ENCODE results near the gene CYB561D1.

The CYB561D1 gene

DNA sequence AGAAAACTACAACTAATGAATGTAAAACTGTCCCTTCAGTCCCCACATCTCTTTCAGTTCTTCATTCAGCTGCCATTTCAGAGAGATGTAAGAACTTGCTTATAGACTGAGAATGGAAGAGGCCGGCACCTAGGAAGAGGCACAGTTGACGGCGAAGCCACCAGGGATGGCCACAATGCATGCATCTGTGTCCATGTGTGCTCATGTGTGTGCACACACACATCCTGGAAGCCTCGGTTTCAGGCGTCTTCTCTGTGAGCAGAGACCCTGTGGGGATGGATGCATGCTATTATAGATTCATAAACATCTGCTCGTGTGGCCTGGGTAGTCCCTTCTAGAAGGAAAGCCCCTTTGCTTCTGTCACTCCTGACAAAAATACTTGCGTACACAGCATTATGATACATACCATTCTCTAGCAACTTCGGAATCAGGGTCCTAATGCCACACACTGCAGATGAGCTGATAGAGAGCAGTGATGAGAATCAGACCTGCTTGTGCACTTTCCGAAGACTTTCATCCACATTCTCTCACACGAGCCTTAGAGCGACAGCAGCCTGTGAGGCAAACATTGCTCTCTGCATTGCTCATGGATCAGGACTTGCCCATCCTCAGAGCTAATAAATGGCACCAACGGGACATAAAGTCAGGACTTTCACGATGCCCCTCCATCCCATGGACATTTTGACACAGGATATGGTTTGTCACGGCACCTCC is 33.4 kb downstream of the CYB561D1 start:
- DNase-seq, result peak in 1 of 10 donors; percentile 43
- intact Hi-C loops (cut with DNase I), result no loop called here

DNA sequence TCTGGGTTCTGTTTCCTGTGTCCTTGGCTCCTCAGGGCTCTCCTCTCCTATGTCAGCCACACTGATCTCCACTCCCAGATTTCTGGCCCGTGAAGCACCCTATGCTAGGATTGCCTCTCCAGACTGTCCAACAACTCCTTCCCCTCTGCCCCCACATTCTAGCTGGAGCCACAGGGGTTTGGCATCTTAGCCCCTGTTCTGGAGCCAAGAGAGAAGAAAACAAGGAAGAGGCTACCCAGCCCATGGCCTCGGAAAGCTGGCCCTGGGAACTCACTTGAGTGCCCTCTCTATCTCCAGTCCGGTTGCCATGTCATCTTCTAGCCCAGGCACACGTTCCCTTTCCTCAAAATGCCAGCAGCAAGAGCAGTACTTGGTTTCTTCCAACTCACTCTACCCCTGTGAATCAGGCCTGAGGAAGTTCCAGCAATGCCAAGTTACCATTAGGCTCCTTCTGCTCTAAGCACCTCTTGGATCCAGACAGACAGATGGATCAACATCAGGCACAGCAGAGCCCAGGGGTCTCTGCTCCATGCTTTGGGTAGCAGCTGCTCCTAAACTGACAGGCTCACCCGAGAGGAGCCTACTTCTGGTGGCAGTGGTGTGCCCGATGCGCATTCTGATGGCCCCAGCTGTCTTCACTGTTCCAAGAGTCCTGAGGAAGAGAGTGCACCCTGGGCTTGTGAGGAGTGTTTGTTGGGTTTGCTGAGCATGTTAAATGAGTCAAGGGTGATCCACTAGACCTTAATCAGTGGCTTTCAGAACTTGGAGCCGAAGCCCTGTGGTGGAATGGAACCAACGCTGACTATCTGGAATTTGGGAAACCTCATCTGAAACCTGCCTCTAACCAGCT is 34.2 kb downstream of the CYB561D1 start:
- no peak for DNase-seq
- intact Hi-C loops (cut with DNase I), result no loop called here

DNA sequence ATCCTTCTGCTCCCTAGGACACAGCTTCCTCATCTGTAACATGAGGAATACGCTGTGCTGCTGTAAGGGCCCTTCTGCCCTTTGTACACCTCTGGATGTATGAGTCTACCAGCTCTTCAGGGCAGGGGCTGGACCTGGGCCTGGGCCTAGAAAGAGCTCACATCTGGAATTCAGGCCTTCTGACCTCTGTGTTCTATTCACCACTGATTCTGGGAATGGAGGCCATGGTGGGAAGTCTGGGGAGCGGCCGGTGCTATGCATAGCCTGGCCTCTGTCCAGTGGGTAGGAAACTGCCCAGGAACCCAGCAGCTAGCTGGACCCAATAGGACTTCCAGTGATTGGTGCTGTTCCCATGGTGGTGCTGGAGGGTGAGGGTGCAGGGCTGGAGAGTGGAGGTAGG is 34.8 kb downstream of the CYB561D1 start:
- DNase-seq, result no peak
- intact Hi-C loops (cut with DNase I), result no loop called here

DNA sequence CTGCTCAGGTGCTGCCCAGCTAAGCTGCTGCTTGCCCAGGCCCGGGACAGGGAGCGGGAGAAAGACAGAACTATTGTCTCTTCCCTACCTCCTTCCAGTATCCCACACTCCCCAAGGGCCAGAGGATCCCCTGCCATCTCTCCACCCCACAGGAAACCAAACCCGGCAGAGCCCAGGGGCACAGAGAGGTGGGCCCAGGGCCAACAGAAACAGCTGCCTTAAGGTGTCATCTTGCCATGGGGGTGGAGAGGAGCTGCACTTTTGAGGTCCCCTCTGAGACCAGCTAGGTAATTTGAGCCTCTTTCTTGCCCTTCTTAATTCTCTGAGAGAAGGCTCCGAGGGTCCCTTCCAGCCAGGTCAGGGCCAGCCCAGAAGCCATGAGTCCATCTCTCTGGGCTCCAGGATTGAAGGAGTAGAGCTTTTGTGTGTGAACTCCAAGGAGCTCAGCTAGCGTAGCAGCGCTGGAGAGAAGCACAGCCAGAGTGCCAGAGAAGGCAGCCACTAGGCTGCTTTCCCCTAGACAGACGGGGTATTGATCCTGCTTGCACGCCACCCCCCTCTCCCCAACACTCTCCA is 36.1 kb downstream of the CYB561D1 start:
- intact Hi-C loops (cut with DNase I), result loop anchor here (10.0 kb wide), 1 partner anchor 265 kb away; no protein-coding TSS in a partner anchor
- DNase-seq, result peak in 1 of 10 donors; percentile 40

DNA sequence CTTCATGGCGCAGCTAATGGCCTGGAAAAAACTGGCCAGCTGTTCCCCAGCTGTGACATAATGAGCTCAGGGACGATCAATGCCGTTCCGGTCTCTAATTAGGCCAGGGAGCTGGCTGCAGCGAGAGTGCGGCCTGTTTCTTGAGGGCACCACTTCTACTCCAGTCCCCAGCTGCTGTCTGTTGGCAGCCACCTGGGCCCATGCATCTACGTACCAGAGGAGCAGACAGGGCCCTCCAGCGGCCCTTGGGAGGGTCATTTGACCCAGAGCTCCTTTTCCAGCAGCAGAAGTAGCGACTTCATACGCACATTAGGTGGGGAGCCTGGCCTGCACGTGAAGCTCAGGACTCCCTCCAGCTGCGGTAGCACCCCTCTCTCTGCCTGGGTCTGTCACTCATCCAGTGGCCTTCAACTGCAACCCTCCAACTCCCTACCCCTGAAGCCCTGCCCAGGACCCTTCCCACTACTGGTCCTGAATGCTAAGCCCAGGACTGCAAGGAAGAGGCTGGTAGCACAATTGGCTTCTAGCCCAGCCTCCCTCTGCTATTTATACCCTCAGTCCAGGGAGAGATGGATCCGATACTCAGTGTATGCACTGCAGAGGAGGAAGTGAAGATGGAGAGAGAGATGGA is 36.7 kb downstream of the CYB561D1 start:
- DNase-seq, result peak in 4 of 10 donors; percentile 58 to 91 (median 82)
- intact Hi-C loops (cut with DNase I), result loop anchor here (10.0 kb wide), 1 partner anchor 266 kb away; no protein-coding TSS in a partner anchor

DNA sequence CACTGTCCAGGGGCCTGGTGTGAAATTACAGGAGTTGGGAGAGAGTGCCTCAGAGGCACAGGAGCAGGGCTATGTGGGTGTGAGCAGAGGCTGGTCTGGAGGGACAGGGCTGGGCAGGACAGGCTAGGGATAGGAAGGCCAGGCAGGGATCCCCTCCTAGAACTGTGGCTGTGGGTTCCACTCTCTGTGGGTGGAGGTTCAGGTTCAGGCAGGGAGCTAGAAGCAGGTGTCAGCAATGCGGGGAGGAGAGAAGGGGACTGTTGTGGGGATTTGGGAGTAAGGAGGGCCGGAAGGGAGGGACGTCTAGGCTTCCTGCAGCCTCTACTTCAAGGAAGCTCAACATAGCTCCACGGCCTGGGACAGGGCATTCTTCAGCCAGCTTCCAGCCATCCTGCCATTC is 37.5 kb downstream of the CYB561D1 start:
- DNase-seq, result no peak
- intact Hi-C loops (cut with DNase I), result loop anchor here (10.0 kb wide), 1 partner anchor 267 kb away; no protein-coding TSS in a partner anchor

DNA sequence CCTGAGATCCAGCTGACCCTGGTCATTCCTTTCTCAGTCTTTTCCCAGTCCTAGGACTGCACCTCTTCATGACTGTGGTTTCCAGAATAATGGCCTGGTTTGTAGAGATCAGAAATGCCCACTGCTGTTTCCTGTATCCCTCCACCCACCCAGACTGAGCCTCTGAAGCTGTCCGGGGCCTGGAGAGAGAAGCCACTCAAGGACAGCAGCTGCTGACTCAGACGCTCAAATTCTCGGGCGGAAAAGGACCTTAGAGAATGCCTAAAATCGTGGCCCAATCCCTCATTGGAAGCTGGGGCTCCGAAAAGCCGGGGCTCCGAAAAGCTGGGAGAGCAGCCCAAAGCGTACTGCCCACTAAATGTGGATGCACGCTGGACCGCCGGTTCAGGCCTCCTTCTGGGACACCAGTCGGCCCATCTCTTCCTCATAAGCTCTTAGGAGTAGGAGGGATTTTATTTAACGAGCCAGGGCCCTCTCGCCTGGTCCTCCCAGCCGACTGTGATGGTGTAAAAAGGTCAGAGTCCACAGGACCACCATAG is 38.0 kb downstream of the CYB561D1 start:
- intact Hi-C loops (cut with DNase I), result loop anchor here (2.0 to 10.0 kb wide), 3 partner anchors 41 to 267 kb away; partner anchors contain the start of gene PSMA5
- peak in 1 of 10 donors; percentile 86 for DNase-seq

DNA sequence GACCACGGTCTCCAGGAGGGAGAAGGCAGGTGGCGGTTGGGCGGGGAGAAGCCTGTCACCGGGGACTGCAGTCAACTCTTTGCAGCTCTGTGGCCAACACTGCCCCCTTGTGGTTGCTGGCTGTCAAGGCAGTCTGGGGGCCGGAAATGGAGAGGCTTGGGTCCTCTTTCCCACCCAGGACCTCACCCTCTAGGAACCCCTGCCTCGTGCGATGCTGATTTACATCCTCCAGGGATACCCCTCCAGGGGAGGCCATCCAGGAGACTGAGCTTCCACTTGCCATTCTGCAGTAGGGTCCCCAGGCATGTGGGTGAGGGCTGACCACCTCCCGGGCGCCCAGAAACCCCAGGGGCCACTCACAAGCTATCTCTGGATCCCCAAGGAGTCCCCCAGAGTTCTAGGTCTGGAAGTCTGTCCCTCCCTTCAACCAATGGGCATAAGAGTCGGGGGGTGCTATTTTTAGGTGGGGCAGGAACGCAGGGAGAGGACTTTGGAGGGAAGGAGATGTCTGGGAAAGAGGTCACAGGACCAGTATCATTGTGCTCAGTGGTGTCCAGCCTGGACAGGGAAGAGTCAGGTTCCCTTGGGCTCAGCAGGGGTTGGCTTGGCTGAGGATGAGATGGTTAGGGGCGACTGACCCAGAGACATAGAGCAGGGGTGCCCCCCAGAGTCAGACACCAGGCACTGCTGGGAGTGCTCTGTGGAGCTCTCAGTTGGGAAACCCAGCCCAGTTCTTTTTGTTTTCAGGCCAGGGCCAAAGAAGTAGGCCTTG is 38.7 kb downstream of the CYB561D1 start:
- DNase-seq, result peak; percentile 78 to 98 (median 90)
- intact Hi-C loops (cut with DNase I), result loop anchor here (2.0 to 10.0 kb wide), 3 partner anchors 42 to 268 kb away; partner anchors contain the start of gene PSMA5

DNA sequence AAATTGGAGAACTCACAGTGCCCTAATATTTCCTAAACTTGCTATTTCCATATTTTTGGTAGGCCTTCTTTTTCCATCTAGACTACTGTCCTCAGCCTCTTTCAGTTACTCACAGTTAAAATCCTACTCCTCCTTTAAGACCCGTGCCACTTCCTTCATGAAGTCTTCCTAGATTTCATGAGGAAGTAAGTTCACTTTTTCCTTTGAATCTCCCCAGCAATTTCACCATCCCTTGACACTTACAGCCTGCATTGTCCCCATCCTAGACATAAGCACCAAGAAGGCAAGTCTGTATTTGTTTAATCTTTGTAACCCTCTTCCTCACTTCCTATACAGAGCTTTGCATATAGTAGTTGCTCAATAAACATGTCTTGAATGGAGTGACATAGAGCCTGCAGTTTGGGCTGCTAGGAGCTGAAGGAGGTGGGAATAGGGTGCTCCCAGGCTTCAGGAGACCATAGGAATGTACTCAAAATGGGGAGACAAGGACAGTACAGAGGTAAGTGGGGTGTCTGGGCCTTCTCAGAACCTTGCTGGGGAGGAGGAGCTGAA is 40.5 kb downstream of the CYB561D1 start:
- intact Hi-C loops (cut with DNase I), result loop anchor here (10.0 kb wide), 1 partner anchor 270 kb away; no protein-coding TSS in a partner anchor
- no peak for DNase-seq

DNA sequence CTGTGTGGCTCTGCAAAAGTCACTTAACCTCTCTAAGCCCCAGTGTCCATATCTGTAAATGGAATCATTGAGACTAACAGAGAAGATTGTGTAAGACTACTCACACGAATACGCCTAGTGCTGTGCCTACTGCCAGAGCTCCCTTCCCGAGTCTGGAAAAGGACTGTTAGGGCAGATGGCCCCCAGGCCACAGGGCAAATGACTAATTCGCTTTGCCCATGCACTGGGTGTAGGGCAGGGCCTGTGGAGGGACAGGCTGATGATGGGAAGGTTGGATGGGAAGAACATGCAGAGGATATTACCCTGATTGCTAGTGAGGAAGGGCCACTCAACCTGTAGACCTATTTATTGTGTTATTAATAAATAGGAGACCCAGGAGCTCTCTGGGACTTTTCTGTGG is 41.6 kb downstream of the CYB561D1 start:
- DNase-seq, result no peak
- intact Hi-C loops (cut with DNase I), result loop anchor here (10.0 kb wide), 1 partner anchor 271 kb away; no protein-coding TSS in a partner anchor

DNA sequence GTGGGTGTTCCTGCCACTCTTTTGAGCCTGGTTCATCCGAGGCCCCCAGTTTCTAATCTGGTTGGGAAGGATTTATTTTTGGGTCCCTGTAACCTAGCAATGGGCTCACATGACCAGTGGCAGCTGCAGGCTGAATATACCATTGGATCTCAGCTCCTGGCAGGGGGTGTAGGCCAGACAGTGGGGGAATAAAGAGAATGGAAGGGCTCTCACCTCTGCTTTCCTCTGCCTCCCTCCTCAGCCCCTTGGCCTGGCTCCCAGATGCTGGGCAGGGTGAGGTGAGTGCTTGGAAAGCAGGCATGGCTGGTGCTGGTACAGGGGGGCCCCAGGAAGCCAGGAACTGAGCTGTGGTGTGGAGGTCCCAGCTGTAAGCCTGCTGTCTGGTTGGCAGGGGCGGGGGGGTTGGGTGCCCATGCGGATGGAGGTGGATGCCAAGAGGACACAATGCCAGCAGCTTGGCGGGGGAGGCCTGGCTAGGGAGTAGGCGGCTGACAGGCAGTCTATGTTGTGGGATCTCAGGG is 42.1 kb downstream of the CYB561D1 start:
- DNase-seq, result peak; percentile 60 to 95 (median 70)
- intact Hi-C loops (cut with DNase I), result loop anchor here (10.0 kb wide), 1 partner anchor 271 kb away; no protein-coding TSS in a partner anchor

DNA sequence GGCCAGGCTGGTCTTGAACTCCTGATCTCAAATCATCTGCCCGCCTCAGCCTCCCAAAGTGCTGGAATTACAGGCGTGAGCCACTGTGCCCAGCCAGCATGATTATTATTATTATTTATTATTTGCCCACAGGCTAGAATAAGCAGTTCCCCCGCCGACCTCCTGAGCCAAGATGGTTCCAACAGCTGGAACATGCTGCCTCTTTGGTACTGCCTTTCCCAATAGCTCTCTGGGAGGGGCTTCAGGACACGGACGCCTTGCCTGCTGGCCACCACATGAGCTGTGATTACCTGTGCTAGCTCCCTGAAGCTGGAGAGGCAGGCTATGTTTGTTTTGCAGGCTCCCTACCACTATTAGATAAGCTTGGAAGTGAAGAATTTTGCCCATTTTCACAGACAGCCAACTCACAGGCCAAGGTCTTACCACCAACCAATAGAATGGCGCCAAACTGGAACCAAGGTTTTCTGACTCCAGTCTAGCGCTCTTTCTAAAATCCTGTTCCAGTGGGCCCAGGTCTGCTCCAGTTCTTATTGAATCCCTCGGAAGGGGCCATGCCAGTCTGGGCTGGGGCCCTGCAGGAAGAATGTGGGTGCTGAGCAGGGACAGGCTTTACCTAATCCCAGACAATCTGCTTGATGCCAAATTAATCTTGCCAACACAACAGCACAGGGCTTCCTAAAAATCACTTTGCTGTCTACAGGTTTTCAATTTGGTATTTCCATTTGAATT is 43.7 kb downstream of the CYB561D1 start:
- intact Hi-C loops (cut with DNase I), result loop anchor here (10.0 kb wide), 1 partner anchor 273 kb away; no protein-coding TSS in a partner anchor
- DNase-seq, result no peak

DNA sequence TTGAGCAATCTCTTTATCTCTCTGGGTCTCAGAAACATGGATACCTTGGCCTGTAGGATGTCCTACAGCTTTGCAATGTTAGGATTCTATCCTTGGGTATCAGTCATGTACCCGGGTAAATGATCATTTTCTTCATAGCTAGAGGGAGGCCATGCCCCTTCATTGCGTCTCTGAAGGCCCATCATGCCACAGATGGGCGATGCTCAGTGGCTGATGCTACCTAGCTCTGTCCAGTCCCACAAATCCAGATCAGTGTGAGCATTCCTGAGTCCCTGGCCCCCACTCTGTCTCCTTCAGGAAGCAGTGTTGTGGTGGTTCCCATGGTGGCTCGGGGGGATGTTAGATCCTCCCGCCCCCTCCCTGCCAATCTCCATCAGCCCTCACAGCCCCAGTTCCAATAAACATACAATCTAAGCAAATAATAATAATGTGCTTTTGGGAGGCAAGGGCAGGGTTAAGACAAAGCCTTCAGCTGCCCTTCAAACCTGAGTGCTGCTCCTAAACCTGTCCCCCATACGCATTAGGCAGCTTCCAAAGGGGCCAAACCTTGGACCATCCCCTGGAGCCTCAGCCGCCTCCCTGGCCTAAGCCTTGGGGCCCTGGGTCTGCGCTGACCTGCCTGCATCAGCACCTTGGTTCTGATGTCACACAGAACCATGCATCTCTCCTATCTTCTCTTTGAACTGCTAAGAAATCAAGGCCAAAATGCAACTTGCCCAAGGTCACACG is 45.1 kb downstream of the CYB561D1 start:
- intact Hi-C loops (cut with DNase I), result loop anchor here (10.0 kb wide), 1 partner anchor 274 kb away; no protein-coding TSS in a partner anchor
- DNase-seq, result no peak

DNA sequence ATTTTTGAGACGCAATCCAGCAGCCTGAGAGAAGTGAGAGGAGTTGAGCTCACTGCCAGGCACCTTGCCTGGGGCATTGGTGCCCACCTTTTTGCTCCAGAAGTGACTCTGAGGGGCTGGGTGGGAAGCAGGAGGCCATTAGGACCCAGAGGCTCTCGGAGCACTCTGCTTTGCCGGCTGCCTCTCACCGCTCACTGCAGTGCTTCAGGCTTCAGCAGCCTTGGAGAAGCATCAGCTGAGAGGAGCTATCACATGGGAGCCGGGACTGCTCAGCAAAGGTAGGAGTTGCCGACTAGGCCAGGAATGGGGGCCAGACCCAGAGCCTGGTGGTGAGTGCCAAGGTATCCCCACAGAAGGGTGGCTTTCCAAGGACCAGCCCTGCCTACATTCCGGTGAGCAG is 45.8 kb downstream of the CYB561D1 start, which contains the start of gene GPR61:
GPR61 (plus strand) TSS at position 197 of the 400 bp plus-strand sequence. CDS start 3,151 bp downstream, outside the sequence.
- peak in 8 of 10 donors; percentile 63 to 97 (median 80) for DNase-seq
- intact Hi-C loops (cut with DNase I), result loop anchor here (10.0 kb wide), 1 partner anchor 275 kb away; no protein-coding TSS in a partner anchor

DNA sequence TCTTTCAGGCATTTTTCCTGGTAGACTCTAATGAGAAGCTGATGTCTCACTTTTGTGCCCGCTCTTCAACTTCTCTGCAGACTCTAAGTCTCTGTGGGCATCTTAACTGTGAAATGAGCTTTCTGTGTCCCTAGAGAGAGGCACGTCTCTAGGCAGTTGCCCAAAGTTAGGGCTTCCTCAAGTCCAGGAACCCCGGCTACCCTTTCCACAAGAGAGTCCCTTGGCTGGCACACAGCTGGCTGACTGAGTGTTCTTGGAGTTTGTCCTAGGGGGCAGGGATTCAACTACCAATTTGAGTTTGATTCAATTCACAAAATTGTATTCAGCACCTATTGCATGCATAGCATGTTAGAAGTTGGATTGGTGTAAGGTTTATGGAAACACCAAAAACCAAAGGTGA is 47.2 kb downstream of the CYB561D1 start:
- DNase-seq, result no peak
- intact Hi-C loops (cut with DNase I), result no loop called here

DNA sequence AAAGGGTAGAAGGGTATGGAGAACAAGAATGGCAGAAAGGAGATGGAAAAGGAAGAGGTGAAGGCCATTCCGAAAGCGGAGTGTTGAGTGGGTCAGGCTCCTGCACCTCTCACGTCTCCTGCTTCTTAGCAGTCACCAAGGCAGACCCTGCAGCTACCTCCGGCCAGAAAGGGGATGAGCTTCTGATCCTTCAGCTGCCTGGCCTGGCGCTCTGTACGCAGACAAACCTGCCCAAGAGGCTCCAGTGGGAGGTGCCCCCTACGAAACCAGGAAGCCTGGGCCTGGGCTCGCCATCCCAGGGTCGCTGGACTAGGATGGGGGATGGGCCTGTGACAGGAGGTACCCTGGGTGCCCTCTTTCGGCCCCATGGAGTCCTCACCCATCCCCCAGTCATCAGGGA is 48.8 kb downstream of the CYB561D1 start:
- DNase-seq, result no peak
- intact Hi-C loops (cut with DNase I), result no loop called here

Data from posterior cingulate gyrus (tissue), 11 donors.